NCI-H2196 (cell line): ENCODE data around the gene CCDC9.
A peak's percentile ranks its signal among the peaks of the same experiment; 100 is the strongest.

Experiments
- DNase-seq: peaks from one replicate; lab custom pipeline; 2025; ENCODE audit not compliant: unreplicated experiment; lab: John Stamatoyannopoulos, UW

Gene CCDC9

GRCh38 chr19:47255879-47256692, at the start of gene CCDC9:
Gene CCDC9, plus strand, starts transcription at chr19:47256525. Its CDS starts 1,876 bp downstream, at chr19:47258401.
- DNase-seq = peak; percentile 99

DNA sequence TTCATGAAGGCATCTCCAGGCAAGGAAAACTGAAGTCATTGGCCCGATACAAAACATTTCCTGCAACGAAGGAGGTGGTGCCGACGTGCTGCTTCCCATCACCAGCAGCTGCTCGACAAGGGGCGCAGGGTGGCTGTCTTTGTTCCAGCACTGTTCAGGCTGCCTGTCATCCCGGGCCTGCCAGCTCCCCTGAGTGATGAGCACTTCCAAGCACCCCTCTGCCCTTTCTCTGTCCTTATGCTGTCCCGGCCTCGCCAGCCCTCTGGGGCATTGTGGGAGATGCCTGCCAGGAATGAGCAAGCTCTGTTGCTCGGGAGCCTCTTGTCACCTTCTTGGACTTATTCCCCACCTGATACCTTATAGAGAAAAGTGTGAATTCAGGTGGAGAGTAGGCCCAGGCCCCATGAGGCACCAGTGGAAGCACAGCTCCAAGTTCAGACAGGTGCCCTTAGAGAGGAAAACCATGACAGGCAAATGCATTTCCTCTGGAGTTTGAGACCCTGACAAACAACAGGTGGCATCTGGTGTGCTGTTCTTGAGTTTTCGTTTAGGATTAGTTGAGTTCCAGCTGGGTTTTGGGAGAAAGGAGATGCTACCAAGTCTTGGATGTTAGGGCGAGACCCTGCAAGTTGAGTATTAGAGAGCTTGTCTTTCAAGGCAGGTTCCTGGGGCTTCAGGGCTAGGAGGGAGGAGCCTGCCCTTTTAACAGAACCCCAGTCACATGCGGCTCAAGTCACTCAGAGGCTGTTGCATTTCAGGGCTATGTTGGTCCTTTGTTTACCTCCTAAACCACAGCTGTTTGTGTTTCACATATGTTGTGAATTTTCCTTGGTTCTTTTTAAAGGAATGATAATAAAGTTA, 46.8 kb upstream of the CCDC9 start:
- no peak for DNase-seq

GRCh38 chr19:47210180-47210490, 46.2 kb upstream of the CCDC9 start:
- DNase-seq = no peak

DNA sequence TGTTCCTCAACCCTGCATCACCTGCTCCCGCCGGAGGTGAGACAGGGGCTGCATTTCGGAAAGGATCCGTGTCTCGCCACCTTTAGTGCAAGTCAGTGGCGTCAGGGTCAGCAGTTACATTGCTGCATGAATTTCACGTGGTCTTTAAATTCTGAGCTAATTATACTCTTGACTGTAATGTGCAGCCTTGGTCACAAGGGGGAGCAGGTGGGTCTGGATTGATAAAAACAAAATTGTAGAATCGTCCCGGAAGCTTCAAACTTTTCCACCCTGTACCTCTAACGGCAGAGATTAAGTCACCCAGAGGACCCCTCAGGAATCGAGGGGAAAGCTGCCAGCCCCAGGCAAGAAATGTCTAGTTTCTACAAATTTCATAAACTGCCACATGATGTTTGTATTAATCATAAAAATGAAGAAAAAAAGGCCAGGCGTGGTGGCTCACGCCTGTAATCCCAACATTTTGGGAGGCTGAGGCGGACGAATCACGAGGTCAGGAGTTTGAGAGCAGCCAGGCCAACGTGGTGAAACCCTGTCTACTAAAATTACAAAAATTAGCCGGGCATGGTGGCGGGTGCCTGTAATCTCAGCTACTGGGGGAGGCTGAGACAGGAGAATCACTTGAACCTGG, 45.5 kb upstream of the CCDC9 start:
- peak; percentile 86 for DNase-seq

- DNase-seq = no peak
These were observed 40.7 kb upstream of the CCDC9 start for GRCh38 chr19:47215581-47215980.

DNA sequence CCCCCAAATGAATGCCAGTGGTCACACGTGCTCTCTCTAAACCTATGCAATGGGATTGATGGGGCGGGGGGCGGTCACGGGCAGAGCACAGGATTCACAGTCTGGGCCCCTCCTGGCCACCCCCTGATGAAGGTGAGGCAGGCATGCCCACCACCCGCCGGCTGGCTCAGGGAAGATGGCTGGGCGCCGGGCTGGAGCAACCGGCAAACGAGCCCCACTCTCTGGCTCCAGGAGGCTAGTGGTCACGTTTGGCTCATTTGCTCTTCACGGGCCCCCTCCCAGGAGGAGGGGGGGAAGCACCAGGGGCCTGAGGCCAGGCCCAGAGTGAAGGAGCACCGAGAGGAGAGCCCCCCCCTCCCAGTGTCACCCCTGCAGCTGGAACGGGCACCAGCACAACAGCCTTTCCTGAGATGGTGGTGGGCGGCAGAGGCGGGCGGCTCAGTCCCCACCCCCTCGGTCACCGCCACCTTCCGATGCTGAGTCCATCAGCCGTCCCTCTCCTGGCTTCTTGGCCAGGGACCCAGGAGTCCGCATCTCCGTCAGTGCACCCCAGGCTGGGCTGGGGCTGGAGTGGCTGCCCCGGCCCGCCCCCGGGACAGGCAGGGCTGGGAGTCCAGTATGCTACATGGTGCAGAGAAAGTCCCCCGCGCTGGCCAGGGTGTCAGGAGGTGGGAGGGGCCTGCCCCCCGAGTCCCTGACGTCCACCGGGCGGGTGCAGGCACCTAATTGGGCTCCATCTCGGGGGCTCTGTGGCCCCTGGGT, 35.1 kb upstream of the CCDC9 start:
- no peak for DNase-seq

GRCh38 chr19:47221890-47222289, 34.4 kb upstream of the CCDC9 start:
- no peak for DNase-seq

GRCh38 chr19:47225746-47226425, 30.4 kb upstream of the CCDC9 start:
- peak; percentile 94 for DNase-seq

DNA sequence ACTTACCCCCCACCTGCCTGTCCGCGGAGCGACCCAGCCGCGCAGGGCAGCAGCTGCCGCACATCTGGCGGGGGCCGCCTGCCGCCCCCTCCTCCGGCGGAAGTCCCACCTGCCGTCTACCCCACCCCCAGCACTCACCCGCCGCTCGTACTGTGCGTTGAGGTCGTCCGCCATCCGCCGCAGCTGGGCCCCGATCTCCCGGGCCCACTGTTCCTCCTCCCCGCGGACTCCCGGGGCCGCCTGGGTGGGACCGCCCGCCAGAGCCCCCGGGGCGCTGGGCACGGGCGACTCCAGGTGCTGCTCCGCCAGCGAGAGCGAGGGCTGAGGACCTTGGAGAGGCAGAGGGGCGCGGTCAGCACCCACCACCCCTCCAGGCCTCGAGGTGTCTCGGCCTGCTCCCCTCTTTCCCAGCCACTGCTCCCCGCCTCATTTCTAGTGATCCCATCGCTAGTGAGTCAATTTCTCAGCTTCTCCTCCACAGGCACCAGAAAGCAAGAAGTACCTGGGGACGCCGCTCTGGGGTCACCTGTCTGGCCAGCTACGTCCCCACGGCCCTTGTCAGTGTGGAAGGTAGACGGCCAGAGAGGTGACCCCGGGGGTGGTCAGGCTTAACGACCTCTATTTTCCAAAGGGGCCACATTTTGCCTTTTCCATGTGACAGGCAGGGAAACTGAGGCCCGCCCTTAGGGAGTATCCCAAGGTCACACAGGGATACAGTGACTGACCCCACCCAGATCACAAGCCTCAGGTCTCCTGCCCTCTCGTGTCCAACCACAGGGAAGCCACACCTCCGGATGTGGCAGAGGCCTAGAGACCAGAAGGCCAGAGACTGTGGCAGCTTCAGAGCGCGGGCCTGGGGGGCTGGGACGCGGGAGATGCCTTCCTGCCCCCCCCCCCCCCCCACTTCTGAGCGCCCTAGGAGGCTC, 29.6 kb upstream of the CCDC9 start:
- DNase-seq = peak; percentile 66

DNA sequence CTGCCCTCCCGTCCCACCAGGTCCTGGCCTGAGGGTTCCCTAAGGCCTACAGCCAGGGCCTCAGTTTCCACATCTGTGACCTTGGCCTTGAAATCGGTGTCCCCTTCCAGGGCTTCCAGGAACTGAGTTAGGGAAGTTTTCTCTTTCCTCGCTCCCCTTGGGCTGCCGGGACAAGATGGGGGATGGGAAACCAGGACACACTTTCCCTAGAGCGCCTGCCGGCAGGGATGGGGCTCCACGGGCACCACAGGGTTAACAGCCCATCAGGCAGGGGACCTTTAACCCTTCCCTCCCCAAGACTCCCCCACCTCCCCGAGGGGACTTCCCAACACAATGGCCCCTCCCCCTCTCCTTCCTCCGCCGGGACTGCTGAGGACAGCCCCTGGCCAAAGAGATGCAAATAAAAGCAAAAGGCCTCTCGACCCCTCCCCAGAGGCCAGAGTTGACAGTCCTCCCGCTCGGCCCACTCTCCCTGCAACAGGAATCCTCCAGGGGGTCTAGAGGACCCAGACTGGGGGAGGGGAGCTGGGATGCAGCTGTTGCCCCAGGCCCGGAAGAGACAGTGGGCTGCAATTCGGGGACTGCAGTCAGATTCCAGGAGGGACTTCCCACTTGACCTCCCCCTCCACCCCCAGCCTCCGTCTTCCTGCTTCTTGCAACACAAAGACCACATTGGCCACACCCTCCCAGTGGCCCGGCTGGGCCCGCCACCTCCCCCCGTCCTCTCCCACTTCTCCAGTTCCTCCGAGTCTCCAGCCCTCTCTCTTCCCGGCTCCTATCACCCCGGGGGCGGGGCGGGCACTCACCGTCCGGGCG, 28.8 kb upstream of the CCDC9 start:
- peak; percentile 60 for DNase-seq

DNA sequence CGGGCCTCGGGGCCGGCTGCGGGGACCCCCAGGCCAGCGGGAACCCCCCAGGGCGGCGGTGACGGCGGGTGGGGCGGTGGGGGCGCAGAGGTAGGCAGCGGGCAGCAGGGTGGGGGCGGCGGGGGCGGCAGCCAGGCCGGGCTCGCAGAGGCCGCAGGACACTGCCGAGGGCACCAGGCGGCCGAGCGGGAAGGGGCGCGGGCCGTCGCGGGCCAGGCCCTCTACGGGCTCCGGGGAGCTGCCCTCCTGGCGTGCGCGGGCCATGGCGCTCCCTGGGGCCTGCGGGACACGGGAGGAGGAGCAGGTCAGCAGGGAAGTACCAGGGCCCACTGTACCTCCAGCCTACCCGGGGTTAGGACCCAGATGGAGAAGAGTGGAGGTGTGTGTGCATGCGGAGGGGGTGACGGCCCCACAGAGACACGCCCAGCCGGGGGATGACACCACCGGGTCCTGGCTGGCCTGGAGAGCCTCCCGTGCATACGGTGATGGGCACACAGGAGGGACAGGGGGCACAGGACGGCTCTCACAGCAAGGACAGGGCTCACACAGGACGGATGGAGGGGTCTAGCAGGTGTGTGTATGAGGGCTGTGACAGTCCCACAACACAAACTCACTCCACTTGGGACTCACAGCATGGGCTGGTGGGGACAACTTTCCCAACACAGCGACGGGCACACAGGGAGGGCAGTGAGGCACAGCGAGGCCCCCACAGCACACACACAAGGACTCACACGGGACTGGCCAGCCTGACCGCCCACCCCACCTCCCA, 28.0 kb upstream of the CCDC9 start:
- DNase-seq = peak; percentile 12

- no peak for DNase-seq
These were observed 27.2 kb upstream of the CCDC9 start for GRCh38 chr19:47228937-47229675.

- DNase-seq = no peak
These were observed 26.7 kb upstream of the CCDC9 start for GRCh38 chr19:47229676-47230053.

DNA sequence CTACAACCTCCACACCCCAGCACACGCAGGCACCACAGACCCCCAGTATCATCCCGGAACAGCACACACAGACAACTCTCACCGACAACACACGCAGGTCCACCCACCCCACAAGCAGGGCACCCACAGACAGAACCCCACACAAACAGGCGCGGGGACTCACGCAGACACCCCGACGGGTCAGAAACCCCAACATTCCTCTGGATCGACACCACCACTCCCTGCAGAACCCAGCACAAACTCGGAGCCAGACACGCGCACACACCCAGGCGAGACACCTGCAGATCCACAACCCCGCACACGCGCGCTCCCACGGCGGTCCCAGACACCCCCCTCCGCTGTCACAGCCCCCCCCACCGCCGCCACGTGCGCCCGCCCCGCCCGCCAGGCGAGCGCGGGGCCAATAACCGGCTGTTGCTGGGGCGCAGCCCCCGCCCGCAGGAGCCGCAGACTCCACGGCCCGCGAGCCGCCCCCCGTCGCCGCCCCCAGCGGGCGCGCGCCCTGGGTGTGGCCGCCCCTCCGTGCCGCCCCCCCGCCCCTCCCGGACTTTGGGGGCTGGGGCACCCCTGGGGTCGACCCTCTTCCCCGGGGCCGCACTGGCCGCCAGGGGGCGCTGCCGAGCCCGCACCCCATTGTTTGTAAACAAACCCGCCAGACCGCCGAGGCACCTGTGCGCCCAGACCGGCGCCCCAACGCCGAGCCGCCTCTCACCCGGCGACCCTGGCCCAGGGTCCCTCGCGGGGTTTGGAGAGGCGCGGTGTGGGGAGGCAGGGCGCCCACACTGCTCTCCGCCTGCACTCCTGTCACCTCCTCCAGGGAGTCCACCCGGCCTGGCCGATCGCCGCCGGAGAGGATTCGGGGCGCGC, 26.0 kb upstream of the CCDC9 start:
- DNase-seq = peak; percentile 48

DNA sequence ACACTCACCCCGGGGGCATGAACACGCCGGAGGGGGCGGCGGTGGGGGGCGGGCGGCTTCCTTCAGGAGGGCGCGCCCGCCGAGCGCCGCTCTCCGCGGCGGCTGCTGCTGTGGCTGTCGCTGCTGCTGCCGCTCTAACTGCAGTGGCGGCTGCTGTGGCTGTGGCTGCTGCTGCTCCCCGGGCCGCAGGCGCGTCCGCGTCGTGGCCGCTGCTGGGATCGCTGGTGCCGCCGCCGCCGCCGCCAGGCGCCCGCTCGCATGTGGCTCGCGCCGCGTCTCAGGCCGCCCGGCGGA, 25.5 kb upstream of the CCDC9 start, which contains the start of gene BBC3:
BBC3 (minus strand) TSS at position 279 of the 294 bp plus-strand sequence. CDS start 2,768 bp downstream, outside the sequence.
- DNase-seq = no peak
